ENCODE measurements around the gene ZNF444. TPM values are rescaled to one million over a fixed set of nuclear protein-coding genes. Genes with fewer than 3 reads are reported as not detected.

Gene ZNF444
- 15.2 TPM for polyA plus RNA-seq (2013)

DNA sequence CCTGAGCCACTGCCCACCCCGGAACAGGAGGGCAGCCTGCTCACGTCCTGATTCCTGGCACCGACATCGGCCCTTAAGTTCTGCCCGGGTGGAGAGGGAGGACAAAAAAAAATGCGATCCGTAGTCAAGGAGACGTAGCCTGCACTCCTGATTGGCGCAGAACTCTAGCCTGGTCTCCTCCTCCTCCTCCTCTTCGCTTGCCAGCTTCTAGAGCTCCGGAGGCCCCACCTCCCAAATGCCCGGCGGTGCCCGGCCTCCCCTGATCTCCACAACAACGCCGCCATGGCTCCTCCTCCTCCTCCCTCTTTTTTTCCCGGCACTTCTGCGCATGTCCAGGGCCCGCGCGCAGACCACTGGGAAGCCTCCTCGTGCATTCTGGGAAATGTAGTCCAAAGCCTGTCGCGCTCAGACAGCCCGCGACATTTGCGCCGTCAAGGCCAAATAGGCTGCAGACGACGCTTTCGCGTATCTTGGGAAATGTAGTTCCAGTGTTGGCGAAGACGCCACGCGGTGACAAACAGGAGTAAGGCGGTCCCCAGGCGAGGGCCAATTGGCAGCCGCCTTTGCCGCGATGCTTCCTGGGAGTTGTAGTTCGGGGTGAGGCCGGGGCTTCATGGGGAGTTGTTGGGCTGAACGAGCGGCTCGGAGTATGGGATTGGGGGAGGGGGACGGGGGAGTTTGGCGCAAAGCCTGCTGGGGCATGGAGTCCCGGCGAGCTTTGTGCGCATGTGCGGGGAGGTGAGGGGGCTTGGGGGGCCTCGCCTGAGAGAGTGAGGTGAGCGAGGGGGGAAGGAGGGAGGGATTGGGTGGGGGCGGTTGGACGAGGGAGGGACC, at the start of gene ZNF444:
Gene ZNF444, plus strand, starts transcription at position 705 of the 834 bp plus-strand sequence. CDS start 5,625 bp downstream, outside the sequence.
- Histone ChIP-seq H3K36me3 (ENCODE audit: control insufficient read depth in 4 of 4, insufficient read depth in 4 of 4, low read length in 3 of 4) (peaks cover 0 to 5% (median 0%) of the 10 kb centered on the region in 4 experiments), H3K9me3 (ENCODE audit: control extremely low read depth in 1 of 5, control insufficient read depth in 4 of 5, insufficient read depth in 2 of 5, low read depth in 1 of 5, low read length in 4 of 5) (no peaks in the 10 kb centered on the region), H3K27me3 (replicated peaks in 2 of 5; ENCODE audit: control insufficient read depth in 4 of 5, insufficient read depth in 5 of 5, low read length in 4 of 5) (no peaks in the 10 kb centered on the region), H3K4me1 (ENCODE audit: control extremely low read depth in 1 of 4, control insufficient read depth in 4 of 4, insufficient read depth in 4 of 4, low read length in 3 of 4) (peaks cover 8 to 53% (median 43%) of the 10 kb centered on the region in 4 experiments), H3K4me3 (ENCODE audit: control insufficient read depth in 1 of 7, extremely low read depth in 1 of 7, insufficient read depth in 4 of 7, low read depth in 2 of 7, low read length in 6 of 7) (peak within 1 kb of the TSS; percentile 42 to 87 (median 74)), H3K27ac (ENCODE audit: insufficient read depth in 1 of 2, low read depth in 1 of 2, low read length in 2 of 2, poor library complexity in 1 of 2, severe bottlenecking in 2 of 2) (peak within 1 kb of the TSS; percentile 70 to 92)
- ChIA-PET POLR2A (interaction anchor here (0.6 to 1.5 kb wide), 4 partner anchors 20 to 974 kb away, joined by 3 to 9 read pairs (median 4); partner anchors contain the start of genes DNAAF3, GALP and ZNF787), CTCF (no interaction called here)
- peak; percentile 99 to 100 (median 100) for DNase-seq
- under 1% methylated on average over 40 of the region's 56 CpGs for WGBS (ENCODE audit: insufficient coverage)

DNA sequence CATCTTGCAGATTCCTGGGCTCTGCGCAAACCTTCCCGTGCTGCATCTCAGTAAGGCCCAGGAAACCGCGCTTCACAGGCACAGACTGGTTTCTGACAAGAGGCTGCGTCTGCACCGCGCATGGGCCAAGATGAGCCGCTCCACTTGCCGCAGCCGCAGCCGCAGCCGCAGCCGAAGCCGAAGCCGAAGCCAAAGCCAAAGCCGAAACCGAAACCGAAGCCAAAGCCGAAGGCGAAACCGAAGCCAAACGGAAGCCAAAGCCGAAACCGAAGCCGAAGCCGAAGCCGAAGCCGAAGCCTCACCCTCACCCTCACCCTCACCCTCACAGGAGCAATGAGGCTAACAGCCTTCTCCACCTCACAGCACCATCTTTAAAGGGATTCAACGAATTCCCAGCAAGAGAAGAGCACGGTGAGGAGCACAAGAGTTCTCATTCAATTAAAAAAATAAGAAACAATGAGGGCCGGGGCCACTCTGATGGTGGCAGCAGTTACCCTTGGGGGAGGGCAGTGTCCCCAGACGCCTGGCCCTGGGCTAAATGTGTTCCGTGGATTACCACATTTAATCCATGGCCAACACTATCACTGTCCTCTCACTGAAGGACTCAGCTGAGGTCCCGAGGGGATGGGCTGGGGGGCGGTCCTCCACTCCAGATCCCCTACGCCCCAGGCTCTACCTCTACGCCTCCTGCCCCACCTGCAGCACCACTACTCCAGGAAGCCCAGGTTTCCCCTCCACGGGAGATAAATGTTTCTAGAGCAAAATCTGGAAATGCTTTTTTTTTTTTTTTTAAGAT, 49.1 kb upstream of the ZNF444 start:
- ChIA-PET POLR2A (no interaction called here), CTCF (interaction anchor here (1.2 to 1.8 kb wide), 3 partner anchors 10 to 13 kb away, joined by 4 to 7 read pairs (median 5); no protein-coding TSS in a partner anchor)
- Histone ChIP-seq H3K27ac (ENCODE audit: insufficient read depth in 1 of 2, low read depth in 1 of 2, low read length in 2 of 2, poor library complexity in 1 of 2, severe bottlenecking in 2 of 2) (no peak overlapping the region), H3K4me1 (ENCODE audit: control extremely low read depth in 1 of 4, control insufficient read depth in 4 of 4, insufficient read depth in 4 of 4, low read length in 3 of 4) (no peaks in the 10 kb centered on the region), H3K9me3 (ENCODE audit: control extremely low read depth in 1 of 5, control insufficient read depth in 4 of 5, insufficient read depth in 2 of 5, low read depth in 1 of 5, low read length in 4 of 5) (peaks cover 0 to 12% (median 3%) of the 10 kb centered on the region in 5 experiments), H3K27me3 (replicated peaks in 2 of 5; ENCODE audit: control insufficient read depth in 4 of 5, insufficient read depth in 5 of 5, low read length in 4 of 5) (no peaks in the 10 kb centered on the region), H3K36me3 (ENCODE audit: control insufficient read depth in 4 of 4, insufficient read depth in 4 of 4, low read length in 3 of 4) (peaks cover 0 to 70% (median 44%) of the 10 kb centered on the region in 4 experiments), H3K4me3 (ENCODE audit: control insufficient read depth in 1 of 7, extremely low read depth in 1 of 7, insufficient read depth in 4 of 7, low read depth in 2 of 7, low read length in 6 of 7) (no peak overlapping the region)
- WGBS (ENCODE audit: insufficient coverage) = 94% methylated on average over 23 of the region's 38 CpGs
- no peak for DNase-seq

DNA sequence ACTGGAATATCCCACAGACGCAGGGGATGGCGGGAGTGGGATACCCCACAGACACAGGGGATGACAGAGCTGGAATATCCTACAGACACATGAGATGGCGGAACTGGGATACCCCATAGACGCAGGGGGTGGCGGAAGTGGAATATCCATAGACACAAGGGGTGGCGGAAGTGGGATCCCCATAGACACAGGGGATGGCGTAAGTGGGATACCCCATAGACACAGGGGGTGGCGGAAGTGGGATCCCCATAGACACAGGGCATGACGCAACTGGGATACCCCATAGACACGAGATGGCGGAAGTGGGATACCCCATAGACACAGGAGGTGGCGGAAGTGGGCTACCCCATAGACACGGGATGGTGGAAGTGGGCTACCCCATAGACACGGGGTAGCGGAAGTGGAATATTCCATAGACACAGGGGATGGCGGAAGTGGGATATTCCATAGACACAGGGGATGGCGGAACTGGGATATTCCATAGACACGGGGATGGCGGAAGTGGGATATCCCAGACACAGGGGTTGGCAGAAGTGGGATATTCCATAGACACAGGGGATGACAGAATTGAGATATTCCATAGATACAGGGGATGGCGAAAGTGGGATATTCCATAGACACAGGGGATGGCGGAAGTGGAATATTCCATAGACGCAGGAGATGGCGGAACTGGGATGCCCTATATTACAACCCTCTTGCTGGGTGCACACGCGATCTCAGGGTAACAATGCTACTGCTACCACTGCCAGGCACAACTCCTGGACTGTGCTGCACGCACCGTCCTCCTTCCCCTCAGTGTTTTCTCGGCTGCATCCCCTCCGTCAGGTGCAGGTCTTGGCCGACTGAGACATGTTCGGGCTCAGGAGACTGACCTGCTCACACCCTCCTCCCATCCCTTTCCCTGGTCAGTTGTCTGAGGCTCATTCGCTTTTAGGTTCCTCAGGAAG, 48.1 kb upstream of the ZNF444 start:
- Histone ChIP-seq H3K27ac (ENCODE audit: insufficient read depth in 1 of 2, low read depth in 1 of 2, low read length in 2 of 2, poor library complexity in 1 of 2, severe bottlenecking in 2 of 2) (no peak overlapping the region), H3K4me3 (ENCODE audit: control insufficient read depth in 1 of 7, extremely low read depth in 1 of 7, insufficient read depth in 4 of 7, low read depth in 2 of 7, low read length in 6 of 7) (no peak overlapping the region), H3K9me3 (ENCODE audit: control extremely low read depth in 1 of 5, control insufficient read depth in 4 of 5, insufficient read depth in 2 of 5, low read depth in 1 of 5, low read length in 4 of 5) (peaks cover 0 to 12% (median 3%) of the 10 kb centered on the region in 5 experiments), H3K36me3 (ENCODE audit: control insufficient read depth in 4 of 4, insufficient read depth in 4 of 4, low read length in 3 of 4) (peaks cover 0 to 78% (median 49%) of the 10 kb centered on the region in 4 experiments), H3K27me3 (replicated peaks in 2 of 5; ENCODE audit: control insufficient read depth in 4 of 5, insufficient read depth in 5 of 5, low read length in 4 of 5) (no peaks in the 10 kb centered on the region), H3K4me1 (ENCODE audit: control extremely low read depth in 1 of 4, control insufficient read depth in 4 of 4, insufficient read depth in 4 of 4, low read length in 3 of 4) (no peaks in the 10 kb centered on the region)
- ChIA-PET POLR2A (no interaction called here), CTCF (no interaction called here)
- 97% methylated on average over 32 of the region's 32 CpGs for WGBS (ENCODE audit: insufficient coverage)
- no peak for DNase-seq

DNA sequence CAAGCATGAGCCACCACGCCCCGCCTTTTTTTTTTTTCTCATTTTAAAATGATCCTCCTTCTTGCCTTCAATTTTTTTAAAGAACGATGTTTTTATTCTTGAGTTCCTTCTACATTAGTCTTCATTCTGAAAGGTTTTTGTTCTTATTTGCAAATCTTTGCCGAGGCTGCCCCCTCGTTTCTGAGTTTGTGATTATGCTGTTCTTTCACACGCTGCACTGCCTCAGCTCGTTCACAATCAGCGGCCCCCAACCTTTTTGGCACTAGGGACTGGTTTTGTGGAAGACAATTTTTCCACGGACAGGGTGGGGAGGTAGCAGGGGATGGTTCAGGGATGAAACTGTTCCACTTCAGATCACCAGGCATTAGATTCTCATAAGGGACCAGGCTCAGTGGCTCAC, 46.6 kb upstream of the ZNF444 start:
- Histone ChIP-seq H3K36me3 (ENCODE audit: control insufficient read depth in 4 of 4, insufficient read depth in 4 of 4, low read length in 3 of 4) (peaks cover 3 to 75% (median 53%) of the 10 kb centered on the region in 4 experiments), H3K27ac (ENCODE audit: insufficient read depth in 1 of 2, low read depth in 1 of 2, low read length in 2 of 2, poor library complexity in 1 of 2, severe bottlenecking in 2 of 2) (no peak overlapping the region), H3K27me3 (replicated peaks in 2 of 5; ENCODE audit: control insufficient read depth in 4 of 5, insufficient read depth in 5 of 5, low read length in 4 of 5) (no peaks in the 10 kb centered on the region), H3K4me3 (ENCODE audit: control insufficient read depth in 1 of 7, extremely low read depth in 1 of 7, insufficient read depth in 4 of 7, low read depth in 2 of 7, low read length in 6 of 7) (no peak overlapping the region), H3K9me3 (ENCODE audit: control extremely low read depth in 1 of 5, control insufficient read depth in 4 of 5, insufficient read depth in 2 of 5, low read depth in 1 of 5, low read length in 4 of 5) (peaks cover 0 to 12% (median 3%) of the 10 kb centered on the region in 5 experiments), H3K4me1 (ENCODE audit: control extremely low read depth in 1 of 4, control insufficient read depth in 4 of 4, insufficient read depth in 4 of 4, low read length in 3 of 4) (no peaks in the 10 kb centered on the region)
- DNase-seq = no peak
- POLR2A ChIA-PET = no interaction called here
- 93% methylated on average over 7 of the region's 9 CpGs for WGBS (ENCODE audit: insufficient coverage)
- CTCF ChIA-PET = no interaction called here

DNA sequence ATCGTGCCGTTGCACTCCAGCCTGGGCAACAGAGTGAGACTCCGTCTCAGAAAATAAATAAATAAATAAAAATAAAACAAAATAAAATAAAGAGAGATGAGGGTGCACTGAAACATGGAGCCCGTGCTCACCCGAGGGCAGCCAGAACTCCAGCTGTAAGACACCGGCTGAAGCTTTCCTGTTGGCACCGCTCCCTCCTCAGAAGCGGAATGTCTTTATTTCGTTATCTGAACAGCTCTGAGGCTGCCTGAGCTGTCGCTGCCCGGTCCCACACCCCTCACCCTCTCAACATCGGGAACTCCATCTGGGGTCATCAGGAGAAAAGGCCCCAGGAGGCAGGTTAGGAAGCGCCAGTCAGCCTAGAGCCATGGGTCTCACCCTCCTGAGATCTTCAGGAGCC, 44.4 kb upstream of the ZNF444 start:
- CTCF ChIA-PET = interaction anchor here (1.1 to 2.2 kb wide), 4 partner anchors 9 to 20 kb away, joined by 3 to 6 read pairs (median 4); no protein-coding TSS in a partner anchor

DNA sequence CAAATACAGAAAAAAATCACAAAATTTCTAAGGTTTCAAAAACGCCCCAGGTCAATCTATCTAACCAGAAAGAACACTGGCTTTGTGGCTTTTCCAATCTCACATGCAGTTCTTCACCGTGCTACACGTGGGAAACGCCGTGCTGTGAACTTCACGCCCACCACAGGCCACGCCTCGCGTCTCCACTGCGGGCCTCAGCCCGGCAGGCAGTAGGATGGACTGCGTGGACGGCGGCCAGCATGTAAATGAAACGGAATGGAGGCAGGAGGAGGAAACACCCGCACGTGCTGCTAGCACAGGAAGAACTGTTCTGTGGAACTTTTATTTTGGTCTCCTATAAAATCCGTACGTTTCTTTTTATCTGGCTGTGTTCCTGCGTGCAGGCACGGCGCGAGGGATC, 43.8 kb upstream of the ZNF444 start:
- peaks cover 0 to 14% (median 9%) of the 10 kb centered on the region in 4 experiments for H3K4me1 ChIP-seq (ENCODE audit: control extremely low read depth in 1 of 4, control insufficient read depth in 4 of 4, insufficient read depth in 4 of 4, low read length in 3 of 4)
- no peak for DNase-seq
- H3K27me3 ChIP-seq (replicated peaks in 2 of 5; ENCODE audit: control insufficient read depth in 4 of 5, insufficient read depth in 5 of 5, low read length in 4 of 5) = no peaks in the 10 kb centered on the region
- ChIA-PET POLR2A (no interaction called here), CTCF (interaction anchor here (1.1 kb wide), 1 partner anchor 9 kb away, joined by 3 read pairs; no protein-coding TSS in a partner anchor)
- peaks cover 3 to 78% (median 55%) of the 10 kb centered on the region in 4 experiments for H3K36me3 ChIP-seq (ENCODE audit: control insufficient read depth in 4 of 4, insufficient read depth in 4 of 4, low read length in 3 of 4)
- peaks cover 0 to 12% (median 3%) of the 10 kb centered on the region in 5 experiments for H3K9me3 ChIP-seq (ENCODE audit: control extremely low read depth in 1 of 5, control insufficient read depth in 4 of 5, insufficient read depth in 2 of 5, low read depth in 1 of 5, low read length in 4 of 5)
- no peak overlapping the region for H3K27ac ChIP-seq (ENCODE audit: insufficient read depth in 1 of 2, low read depth in 1 of 2, low read length in 2 of 2, poor library complexity in 1 of 2, severe bottlenecking in 2 of 2)
- no peak overlapping the region for H3K4me3 ChIP-seq (ENCODE audit: control insufficient read depth in 1 of 7, extremely low read depth in 1 of 7, insufficient read depth in 4 of 7, low read depth in 2 of 7, low read length in 6 of 7)
- 96% methylated on average over 23 of the region's 23 CpGs for WGBS (ENCODE audit: insufficient coverage)

More for the DNA sequence above, 44.4 kb upstream of the ZNF444 start:
- POLR2A ChIA-PET = no interaction called here
- Histone ChIP-seq H3K9me3 (ENCODE audit: control extremely low read depth in 1 of 5, control insufficient read depth in 4 of 5, insufficient read depth in 2 of 5, low read depth in 1 of 5, low read length in 4 of 5) (peaks cover 0 to 12% (median 3%) of the 10 kb centered on the region in 5 experiments), H3K27me3 (replicated peaks in 2 of 5; ENCODE audit: control insufficient read depth in 4 of 5, insufficient read depth in 5 of 5, low read length in 4 of 5) (no peaks in the 10 kb centered on the region), H3K36me3 (ENCODE audit: control insufficient read depth in 4 of 4, insufficient read depth in 4 of 4, low read length in 3 of 4) (peaks cover 3 to 73% (median 54%) of the 10 kb centered on the region in 4 experiments), H3K4me3 (ENCODE audit: control insufficient read depth in 1 of 7, extremely low read depth in 1 of 7, insufficient read depth in 4 of 7, low read depth in 2 of 7, low read length in 6 of 7) (no peak overlapping the region), H3K27ac (ENCODE audit: insufficient read depth in 1 of 2, low read depth in 1 of 2, low read length in 2 of 2, poor library complexity in 1 of 2, severe bottlenecking in 2 of 2) (no peak overlapping the region), H3K4me1 (ENCODE audit: control extremely low read depth in 1 of 4, control insufficient read depth in 4 of 4, insufficient read depth in 4 of 4, low read length in 3 of 4) (peaks cover 0 to 7% (median 3%) of the 10 kb centered on the region in 4 experiments)
- DNase-seq = no peak
- WGBS (ENCODE audit: insufficient coverage) = 94% methylated on average over 9 of the region's 13 CpGs
